ENCODE results near the gene PPP1R15B. TPM values are rescaled to one million over a fixed set of nuclear protein-coding genes. Genes with fewer than 3 reads are reported as not detected.

Gene PPP1R15B
- total and polyA plus RNA-seq, 8 donors, result 6.5 to 74.4 (median 31.6) TPM

DNA sequence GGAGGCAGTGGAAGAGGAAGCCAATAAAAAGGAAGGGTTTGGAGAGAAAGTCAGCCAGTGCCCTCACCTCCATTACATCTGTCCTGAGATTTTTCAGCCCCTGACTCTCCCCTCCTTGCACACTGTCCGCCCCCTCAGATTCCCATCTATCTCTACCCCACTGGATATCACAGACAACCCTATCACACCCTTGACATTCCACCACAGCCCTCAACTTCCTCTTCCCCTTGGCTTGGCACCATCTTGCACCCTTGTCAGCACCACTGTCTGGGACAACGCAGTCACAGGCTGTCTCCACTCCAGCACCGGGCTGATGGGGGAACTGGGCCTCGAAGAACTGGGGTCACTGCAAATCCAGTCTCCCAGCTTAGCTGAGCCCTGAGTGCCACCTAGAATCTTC, 37.7 kb downstream of the PPP1R15B start:
- Histone ChIP-seq H3K27ac (no peak overlapping the region), H3K9me3 (no peaks in the 10 kb centered on the region), H3K36me3 (peaks cover 0 to 21% (median 8%) of the 10 kb centered on the region in 4 donors), H3K4me3 (no peak overlapping the region), H3K4me1 (peaks cover 3 to 42% (median 26%) of the 10 kb centered on the region in 4 donors), H3K27me3 (peaks cover 0 to 47% (median 9%) of the 10 kb centered on the region in 3 donors)
- TF ChIP-seq, protein P1, sequence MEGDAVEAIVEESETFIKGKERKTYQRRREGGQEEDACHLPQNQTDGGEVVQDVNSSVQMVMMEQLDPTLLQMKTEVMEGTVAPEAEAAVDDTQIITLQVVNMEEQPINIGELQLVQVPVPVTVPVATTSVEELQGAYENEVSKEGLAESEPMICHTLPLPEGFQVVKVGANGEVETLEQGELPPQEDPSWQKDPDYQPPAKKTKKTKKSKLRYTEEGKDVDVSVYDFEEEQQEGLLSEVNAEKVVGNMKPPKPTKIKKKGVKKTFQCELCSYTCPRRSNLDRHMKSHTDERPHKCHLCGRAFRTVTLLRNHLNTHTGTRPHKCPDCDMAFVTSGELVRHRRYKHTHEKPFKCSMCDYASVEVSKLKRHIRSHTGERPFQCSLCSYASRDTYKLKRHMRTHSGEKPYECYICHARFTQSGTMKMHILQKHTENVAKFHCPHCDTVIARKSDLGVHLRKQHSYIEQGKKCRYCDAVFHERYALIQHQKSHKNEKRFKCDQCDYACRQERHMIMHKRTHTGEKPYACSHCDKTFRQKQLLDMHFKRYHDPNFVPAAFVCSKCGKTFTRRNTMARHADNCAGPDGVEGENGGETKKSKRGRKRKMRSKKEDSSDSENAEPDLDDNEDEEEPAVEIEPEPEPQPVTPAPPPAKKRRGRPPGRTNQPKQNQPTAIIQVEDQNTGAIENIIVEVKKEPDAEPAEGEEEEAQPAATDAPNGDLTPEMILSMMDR (IDR thresholded peaks at IDR 0.05), result no peak
- TF ChIP-seq POLR2AphosphoS5 (IDR thresholded peaks at IDR 0.05), result no peak
- no peak for TF ChIP-seq EP300 (IDR thresholded peaks at IDR 0.05)
- no peak for TF ChIP-seq POLR2A (IDR thresholded peaks at IDR 0.05)
- intact Hi-C loops (cut with DNase I; ENCODE audit: low total_unique reads), result no loop called here
- 70 to 93% (median 92%) methylated on average over 3 to 4 of the region's 4 CpGs for WGBS, 5 donors
- no peak for DNase-seq

DNA sequence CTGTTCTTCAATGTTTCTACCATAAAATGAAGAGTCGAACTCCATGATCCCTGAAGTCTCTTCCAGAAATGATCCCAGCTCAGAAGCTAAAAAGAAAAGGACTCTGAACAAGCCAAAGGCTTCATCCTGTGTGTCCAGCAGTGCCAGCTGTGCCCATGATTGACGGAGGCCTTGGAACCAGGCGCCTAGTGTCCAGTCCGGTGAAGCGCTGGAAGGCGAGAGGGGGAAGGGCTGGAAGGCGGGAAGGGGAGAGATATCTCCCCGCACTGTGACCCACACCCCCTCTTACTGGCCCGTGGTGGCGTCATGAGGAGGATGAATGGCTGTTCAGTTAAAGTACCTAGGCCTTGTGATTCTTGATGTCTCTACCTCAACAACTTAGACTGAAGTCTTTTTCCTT, 41.4 kb downstream of the PPP1R15B start:
- Histone ChIP-seq H3K27me3 (peaks cover 0 to 17% (median 0%) of the 10 kb centered on the region in 3 donors), H3K4me3 (no peak overlapping the region), H3K36me3 (peaks cover 0 to 26% (median 8%) of the 10 kb centered on the region in 4 donors), H3K27ac (no peak overlapping the region), H3K4me1 (peaks cover 0 to 9% (median 6%) of the 10 kb centered on the region in 4 donors), H3K9me3 (no peaks in the 10 kb centered on the region)
- DNase-seq, result peak in 1 of 2 donors; percentile 24
- intact Hi-C loops (cut with DNase I; ENCODE audit: low total_unique reads), result no loop called here
- 84 to 90% (median 86%) methylated on average over 10 of the region's 10 CpGs for WGBS, 5 donors
- TF ChIP-seq POLR2AphosphoS5 (IDR thresholded peaks at IDR 0.05), result no peak
- TF ChIP-seq, protein P1 (IDR thresholded peaks at IDR 0.05), result no peak

DNA sequence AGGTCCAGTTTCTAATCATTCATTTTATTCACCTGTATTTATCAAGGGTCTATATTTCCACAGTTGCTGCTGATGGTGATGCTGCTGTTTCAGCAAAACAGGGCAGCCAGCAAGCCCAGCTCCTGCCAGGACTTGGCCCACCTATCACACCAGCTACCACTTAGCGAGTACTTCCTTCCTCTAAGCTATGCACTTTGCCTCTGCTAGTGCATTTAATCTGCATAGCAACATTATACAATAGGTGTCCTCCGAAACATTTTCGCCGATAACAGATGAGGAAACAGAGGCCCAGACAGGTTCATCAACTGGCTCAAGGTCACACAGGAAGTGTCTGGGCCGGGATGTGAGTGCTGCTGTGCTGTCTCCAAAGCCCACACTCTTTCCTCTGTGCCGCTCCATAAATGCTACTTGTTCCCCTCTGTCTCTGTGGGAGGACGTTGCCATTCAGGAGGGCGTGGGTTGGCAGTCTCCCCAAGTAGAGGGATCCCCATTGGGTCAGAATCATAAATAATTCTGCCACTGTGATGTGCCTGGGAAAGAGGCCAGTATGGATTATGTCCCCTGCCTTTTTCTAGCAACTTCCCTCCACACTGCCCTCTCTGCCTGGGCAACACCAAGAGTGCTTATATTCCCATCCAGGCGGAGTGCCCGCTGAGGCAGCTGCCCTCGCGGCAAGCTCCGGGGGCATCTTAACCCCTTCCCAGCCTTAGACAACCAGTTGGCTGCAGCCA, 42.5 kb downstream of the PPP1R15B start:
- no peak for DNase-seq
- Histone ChIP-seq H3K4me3 (no peak overlapping the region), H3K4me1 (peaks cover 2 to 12% (median 7%) of the 10 kb centered on the region in 4 donors), H3K27me3 (peaks cover 0 to 7% (median 0%) of the 10 kb centered on the region in 3 donors), H3K27ac (no peak overlapping the region), H3K9me3 (no peaks in the 10 kb centered on the region), H3K36me3 (peaks cover 0 to 26% (median 8%) of the 10 kb centered on the region in 4 donors)
- intact Hi-C loops (cut with DNase I; ENCODE audit: low total_unique reads), result loop anchor here (5.0 kb wide), 1 partner anchor 112 kb away; no protein-coding TSS in a partner anchor
- 54 to 71% (median 63%) methylated on average over 13 of the region's 13 CpGs for WGBS, 5 donors
- TF ChIP-seq POLR2AphosphoS5 (IDR thresholded peaks at IDR 0.05) (no peak), POLR2A (IDR thresholded peaks at IDR 0.05) (no peak), EP300 (IDR thresholded peaks at IDR 0.05) (no peak)
- TF ChIP-seq, protein P1 (IDR thresholded peaks at IDR 0.05), result no peak

DNA sequence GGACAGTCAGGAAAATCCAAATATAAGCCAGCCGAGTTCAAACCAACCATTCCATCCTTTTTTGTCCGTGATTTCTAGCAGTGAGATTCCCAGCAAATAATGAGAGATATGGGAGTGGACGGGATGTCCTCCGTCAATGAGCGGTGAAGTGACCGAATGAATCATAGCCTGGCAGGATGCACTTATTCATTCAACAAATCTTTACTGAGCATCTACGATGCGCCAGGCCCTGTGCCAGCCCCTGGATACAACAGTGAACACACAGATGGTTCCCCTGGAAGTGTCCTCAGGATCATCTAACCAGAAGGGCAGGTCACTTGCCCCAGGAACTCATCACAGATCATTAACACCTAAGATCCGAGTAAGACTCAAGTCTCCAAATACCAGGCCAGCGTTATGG, 43.7 kb downstream of the PPP1R15B start:
- no peak for DNase-seq
- peaks cover 0 to 4% (median 0%) of the 10 kb centered on the region in 3 donors for H3K27me3 ChIP-seq
- TF ChIP-seq, protein P1 (IDR thresholded peaks at IDR 0.05), result no peak
- TF ChIP-seq EP300 (IDR thresholded peaks at IDR 0.05) (no peak), POLR2AphosphoS5 (IDR thresholded peaks at IDR 0.05) (no peak), POLR2A (IDR thresholded peaks at IDR 0.05) (no peak)

More for the DNA sequence above, 43.7 kb downstream of the PPP1R15B start:
- no peak overlapping the region for H3K4me3 ChIP-seq
- H3K9me3 ChIP-seq, result no peaks in the 10 kb centered on the region
- H3K4me1 ChIP-seq, result peaks cover 11 to 24% (median 17%) of the 10 kb centered on the region in 4 donors
- WGBS, 5 donors, result 77 to 82% (median 79%) methylated on average over 10 of the region's 10 CpGs
- H3K27ac ChIP-seq, result no peak overlapping the region
- intact Hi-C loops (cut with DNase I; ENCODE audit: low total_unique reads), result loop anchor here (5.0 kb wide), 1 partner anchor 111 kb away; no protein-coding TSS in a partner anchor
- peaks cover 0 to 26% (median 8%) of the 10 kb centered on the region in 4 donors for H3K36me3 ChIP-seq
